Activated CD8-positive, alpha-beta memory T cell treated with anti-CD3 and anti-CD28 coated beads for 1 hour (primary cell): ENCODE data around the gene CTRB1.

Source experiments
- DNase-seq, 2 donors: peaks; one replicate each; pipeline ENCODE4 v3.0.0-alpha.2; 2020; ENCODE audit warnings: low read depth in 1 of 2; ENCODE audit errors: extremely low read depth in 1 of 2

Gene CTRB1

DNA sequence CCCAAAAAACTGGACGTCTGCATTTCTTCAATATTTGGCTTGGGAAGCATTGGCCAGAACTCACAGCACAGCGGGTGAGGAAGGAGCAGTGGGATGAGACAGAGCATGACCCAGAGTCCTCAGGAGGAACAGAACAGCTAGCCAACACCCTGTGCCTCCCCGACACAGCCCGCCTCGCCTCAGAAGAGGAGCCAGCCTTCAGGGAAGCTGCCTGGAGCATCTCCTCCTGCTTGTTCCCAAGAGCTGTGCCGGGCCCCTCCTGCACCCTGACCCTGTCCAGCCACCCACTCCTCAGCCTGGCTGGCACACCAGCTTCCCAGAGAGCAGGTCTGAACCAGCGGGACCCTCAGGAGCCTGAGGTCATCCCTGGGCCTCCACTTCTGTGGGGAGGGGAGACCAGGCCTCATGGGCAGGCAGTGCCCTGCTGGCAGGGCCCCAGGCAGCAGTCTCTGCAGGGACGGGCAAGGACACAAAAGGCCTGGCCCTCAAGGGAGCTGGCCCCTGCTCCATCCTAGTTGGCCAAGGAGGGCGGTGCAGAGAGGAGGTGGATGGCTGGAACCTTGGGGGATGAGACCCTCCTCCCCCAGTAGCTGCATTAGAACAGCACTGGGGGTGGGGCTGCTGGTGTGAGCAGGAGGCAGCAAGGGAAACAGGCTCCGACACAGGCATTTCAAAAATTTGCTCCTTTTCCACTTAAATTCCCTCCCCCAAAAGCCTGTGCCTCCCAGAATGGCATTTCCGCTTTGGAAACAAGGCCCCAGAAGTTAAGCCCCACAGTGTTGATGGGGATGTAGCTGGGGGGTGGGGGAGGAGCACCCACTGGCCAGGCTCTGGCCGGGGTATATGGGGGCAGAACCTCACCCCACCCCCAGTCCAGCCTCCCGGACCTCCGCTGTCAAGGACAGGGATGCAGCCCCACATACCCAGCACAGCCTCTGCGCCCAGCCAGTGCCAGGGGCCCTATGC is 34.4 kb downstream of the CTRB1 start:
- DNase-seq = no peak

DNA sequence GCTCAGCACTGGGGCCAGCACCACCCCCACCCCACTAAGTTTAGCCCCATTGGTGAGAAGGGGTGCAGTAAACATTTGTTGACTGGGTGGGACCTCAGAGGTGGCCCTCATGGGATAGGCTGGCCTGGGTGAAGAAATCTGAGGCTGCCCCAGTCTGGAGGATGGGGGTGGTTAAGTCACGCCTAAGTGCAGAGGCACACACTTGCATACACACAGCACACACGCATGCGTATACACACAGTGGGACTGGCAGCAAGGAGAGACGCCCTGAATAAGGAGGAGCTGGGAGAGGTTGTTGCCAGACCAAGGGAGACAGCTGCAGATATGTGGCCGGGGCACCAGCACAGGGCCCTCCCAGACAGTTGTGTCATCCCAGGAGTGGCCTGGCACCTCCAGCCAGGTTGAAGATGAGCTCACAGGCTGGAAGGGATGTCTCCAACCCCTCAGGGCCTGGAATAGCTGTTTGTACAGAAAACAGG is 35.6 kb downstream of the CTRB1 start:
- DNase-seq = no peak

DNA sequence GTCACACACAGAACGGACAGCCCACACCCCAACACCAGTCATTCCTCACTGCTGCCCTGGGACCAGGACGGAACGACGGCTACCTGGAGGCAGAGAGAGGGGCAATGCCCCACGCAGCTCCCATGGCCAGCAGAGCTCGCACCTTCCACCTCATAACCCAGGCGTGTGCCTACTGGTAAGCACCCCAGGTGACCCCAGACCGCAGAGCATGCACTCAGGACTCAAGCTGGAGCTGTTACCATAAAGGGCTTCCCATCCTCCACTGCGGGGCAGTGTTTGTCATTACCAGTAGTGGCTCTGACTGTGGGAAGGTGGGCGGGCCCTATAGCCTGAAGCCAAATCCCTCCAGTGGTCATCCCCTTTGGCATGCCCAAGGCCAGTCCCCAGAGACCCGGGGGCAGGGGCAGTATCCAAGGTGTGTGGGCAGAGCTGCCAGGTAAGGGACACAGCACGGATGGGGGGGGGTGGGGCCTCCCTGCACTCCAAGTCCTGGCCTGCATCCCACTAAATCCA is 37.3 kb downstream of the CTRB1 start:
- DNase-seq = no peak

DNA sequence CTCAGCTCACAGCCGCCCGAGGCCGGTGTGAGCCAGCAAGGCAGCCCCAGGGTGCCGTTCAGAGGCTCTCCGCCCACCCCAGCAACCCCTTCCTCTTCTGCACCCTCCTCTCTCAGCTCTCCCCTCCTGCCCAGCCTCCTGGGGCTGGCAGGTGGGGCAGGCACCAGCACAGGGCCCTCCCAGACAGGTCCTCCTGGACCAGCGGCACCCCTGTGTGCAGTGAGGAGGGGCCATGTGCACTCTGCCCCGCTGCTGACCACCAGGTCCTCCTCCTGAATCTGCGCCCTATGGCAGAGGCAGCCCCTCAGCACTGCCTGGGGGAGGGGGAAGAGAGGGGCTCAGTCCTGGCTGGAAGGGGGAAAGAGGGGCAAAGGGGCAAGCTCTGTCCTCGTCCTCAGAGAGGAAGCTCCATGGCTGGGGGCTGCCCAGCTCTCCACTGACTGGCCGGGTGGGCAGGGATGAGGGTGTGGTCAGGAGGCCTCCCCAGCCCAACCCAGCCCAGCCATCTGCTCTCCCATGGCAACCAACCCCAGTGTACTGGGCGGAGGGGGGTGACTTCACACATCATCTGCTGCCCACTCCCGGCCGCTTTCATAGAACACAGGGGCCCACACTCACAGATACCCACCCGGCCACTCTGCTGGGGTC is 38.0 kb downstream of the CTRB1 start:
- no peak for DNase-seq

DNA sequence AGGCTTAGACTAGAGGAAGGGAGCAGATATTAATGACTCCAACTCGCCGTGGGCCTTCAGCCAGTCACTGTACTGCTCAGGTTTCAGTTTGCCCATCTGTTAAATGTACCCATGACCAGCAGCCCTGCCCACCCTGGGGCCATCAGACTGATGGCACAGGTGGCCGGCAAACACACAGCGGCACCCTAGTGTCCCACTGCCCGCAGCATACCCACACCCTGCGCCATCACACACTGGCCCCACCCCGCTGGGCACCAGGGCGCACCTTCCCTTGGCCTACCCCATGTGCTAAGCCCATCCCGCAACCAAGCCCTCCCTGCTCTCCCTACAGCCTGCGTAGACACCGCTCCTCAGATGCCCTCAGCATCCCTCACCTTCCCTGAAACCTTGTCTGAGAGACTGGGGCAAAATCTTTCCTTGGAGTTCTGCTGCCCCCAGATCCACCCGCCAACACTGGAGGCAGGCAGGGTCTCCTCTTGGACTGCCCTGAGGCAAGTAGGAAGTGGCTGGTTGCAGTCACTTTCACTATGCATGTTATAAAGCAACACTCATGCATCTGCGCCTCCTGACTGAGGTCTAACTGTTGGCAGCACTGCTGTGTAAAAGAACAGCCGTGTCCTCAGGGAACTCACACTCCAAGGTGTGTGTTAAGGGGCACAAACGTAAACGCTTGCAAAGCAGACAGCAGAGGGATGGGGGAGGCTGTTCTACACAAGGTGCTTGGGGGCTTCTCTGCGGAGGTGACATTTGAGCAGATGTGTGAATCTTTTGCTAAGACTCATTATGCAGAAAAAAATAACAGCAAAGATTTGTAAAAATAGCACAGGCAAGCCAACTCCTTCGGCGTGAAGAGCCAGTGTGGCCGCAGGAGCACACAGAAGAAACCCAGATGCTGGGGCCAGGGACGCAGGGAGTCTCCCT is 39.4 kb downstream of the CTRB1 start:
- no peak for DNase-seq

DNA sequence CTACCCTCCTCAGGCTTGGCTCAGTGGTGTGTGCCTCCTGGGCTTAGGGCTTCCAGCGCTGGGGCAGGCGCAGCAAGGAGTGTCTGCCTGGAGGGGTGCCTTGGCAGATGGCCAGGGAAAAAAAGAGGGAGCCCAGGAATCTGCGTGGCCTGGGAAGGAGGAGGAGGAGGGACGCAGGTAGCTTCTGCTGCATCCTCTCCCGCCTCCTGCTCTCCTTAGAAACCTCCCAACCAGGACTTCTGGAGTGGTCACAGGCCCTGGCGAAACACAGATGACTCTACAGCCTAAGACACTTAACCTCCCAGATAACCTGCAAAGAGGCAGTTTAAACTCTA is 40.0 kb downstream of the CTRB1 start:
- DNase-seq = no peak

DNA sequence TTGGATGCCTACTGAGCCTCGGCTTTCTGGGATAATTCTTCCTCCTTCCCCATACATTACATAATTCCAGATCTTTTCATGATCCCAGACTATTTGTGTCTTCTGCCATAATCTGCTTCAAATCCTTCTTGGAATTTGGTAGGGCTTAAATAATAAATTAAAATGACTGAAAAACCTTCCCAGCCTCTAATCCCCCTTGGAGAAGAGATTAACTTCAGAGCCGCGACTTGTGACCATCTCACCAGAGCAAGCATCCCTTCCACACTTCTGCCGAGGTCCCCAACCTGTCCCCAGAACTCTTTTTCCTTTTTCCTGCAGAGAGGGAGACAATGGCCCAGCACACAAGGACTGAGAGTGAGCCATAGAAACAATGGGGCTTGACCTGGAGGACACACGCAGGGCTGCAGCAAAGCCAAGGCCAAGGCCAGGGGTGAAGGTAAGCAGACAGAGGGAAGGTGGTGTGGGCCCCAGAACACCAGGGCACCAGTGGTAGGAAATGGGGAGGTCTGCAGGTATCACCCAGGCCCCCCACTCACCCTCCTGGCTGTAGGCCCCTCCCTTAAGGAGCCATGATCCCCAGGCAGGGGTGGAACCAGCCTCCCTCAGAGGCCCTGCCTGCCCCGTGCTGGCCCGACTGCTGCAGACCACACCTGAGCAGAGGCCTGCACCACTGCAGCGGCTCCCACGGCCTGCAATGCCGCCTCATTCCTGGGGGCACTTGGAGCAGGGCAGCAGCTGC is 42.2 kb downstream of the CTRB1 start:
- DNase-seq = no peak

DNA sequence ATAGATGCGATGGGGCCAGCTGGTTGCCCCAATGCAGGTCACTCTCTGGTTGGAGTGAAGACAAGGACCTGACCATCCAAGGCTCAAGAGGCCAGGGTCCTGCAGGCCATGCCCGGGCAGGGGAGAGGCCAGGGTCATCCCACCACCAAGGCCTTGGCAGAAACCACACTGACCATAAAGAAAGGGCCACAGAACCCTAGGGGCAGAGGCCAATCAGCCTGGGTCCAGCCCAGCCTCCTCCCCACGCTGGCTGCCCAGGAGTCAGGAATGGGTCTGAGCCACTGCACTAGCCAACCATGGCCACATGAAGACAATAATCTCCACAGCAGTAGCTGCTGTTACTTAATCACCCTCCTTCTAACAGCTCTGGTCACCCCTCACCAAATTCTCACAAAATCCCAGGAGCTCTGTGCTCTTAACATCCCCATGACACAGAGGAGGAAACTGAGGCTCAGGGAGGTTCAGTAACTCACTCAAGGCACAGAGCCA is 42.8 kb downstream of the CTRB1 start:
- DNase-seq = no peak

DNA sequence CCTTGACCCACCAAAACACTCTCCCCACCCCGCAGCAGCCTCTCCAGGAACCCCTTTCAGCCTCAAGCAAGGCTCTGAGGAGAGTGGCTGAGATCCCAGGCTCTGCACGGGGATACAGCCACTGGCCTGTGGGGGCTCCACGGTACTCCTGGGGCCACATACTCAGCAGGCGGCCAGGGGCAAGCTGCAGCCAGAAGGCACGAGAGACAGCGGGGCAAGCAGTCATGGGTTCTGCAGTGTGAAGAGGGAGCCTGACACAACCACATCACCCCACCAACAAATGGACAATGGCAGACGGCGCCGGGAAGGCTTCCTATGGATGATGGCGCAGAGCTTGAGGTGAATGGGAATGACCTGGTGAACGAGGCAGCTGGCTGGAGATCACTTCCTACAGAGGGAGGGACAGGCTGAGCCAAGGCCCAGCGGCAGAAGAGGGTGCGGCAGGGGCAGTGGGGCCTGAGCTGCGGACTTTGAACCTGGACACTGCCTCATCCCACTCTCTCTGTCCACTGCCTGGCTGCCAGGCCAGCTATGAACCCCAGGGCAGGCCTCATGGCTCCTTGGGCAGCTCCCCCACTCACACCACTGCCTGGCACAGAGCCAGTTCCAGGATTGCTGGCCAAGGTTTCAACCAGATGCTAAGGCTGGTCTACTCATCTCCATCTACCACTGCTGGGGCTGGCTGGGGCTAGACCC is 43.5 kb downstream of the CTRB1 start:
- DNase-seq = no peak

DNA sequence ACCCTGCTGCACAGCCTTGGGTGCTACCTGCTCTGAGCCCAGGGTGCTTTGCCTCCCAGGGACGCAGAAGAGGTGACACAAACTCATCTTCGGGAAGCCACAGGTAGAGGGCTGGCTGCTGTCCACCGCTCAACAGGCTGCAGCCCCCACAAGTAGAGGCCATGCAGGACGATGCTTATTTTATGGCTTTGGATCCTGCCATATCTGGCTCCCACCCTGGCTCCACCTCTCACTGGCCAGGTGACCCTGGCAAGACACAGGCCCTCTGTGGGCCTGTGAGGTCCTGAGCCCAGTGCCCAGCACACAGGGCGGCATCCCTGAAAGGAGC is 44.0 kb downstream of the CTRB1 start:
- DNase-seq = no peak

DNA sequence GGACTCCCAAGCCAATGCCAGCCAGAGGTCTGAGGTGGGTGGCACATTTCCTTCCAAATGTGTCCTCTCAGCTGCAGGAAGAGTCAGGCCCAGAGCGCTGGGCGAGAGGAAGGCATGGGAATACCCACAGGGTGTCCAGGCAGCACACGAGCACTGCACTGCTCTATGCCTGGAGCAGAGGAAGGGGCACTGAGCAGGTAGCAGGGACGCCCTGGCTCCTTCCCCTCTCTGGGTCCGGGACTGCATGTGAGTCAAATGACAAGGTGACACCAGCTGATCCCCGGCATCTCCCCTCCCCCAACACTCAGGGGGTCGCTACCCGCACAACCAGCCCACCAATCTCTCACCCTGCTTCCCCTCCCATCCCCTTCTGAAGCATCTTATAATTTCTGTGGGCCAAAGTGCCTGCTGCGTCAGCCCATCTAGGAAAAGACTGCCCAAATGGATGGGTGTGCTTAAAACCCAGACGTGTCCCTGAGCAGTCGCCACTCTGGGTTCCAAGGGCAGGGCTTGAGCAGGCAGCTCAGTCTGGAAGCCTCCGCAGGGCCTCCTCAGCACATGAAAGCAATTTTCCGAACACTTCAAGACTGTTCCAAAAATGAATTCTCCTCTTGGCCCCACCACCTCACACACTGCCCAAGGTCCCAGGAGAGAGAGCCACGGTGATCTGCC is 44.6 kb downstream of the CTRB1 start:
- DNase-seq = no peak

DNA sequence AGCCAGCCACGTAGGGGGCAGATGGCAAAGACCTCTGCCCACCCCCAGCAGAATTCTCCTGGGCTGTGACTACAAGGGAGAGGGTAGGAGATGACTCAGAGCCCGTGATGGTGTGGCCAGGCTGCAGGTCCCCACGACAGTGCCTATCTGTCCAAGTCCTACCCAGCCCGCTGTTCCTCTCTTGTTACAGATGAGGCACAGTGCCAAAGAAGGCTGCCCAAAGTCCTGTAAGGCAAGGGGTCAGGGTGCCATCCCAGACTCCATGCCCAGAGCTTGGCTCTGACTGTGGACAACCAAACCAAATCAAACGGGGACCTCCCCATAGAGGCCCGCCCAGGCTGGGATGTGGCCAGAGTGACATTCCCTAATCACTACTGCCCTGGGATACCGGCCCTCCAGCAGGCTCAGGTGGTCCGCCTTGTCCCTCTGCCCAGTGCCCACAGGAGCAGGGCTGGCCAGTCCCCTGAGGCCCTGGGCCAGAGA is 45.2 kb downstream of the CTRB1 start:
- DNase-seq = no peak

DNA sequence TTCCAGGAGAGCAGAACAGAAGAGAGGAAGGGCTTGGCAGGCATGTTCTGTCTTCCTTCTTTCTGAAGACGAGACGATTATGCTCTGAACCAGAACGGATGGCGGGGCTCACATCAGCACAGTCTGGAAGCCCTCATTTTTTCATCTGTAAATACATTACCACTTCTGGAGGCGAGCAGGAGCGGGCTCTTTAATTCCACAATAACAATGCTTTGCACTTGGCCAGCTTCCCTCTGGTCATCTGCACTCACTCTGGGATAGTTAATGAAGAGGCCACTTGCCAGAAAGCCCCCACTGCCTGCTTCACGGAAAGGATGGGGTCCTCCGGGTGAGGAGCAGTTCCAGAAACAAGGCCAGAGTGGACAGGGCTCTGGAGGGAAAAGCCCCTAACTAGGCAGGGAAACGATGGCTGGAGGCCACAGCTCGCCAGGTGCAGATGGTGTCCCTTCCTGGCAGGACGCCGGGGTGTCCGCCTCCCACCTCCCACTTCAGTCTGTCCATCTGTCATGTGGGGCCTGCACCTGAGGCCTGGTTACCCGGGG is 45.7 kb downstream of the CTRB1 start:
- DNase-seq = no peak

DNA sequence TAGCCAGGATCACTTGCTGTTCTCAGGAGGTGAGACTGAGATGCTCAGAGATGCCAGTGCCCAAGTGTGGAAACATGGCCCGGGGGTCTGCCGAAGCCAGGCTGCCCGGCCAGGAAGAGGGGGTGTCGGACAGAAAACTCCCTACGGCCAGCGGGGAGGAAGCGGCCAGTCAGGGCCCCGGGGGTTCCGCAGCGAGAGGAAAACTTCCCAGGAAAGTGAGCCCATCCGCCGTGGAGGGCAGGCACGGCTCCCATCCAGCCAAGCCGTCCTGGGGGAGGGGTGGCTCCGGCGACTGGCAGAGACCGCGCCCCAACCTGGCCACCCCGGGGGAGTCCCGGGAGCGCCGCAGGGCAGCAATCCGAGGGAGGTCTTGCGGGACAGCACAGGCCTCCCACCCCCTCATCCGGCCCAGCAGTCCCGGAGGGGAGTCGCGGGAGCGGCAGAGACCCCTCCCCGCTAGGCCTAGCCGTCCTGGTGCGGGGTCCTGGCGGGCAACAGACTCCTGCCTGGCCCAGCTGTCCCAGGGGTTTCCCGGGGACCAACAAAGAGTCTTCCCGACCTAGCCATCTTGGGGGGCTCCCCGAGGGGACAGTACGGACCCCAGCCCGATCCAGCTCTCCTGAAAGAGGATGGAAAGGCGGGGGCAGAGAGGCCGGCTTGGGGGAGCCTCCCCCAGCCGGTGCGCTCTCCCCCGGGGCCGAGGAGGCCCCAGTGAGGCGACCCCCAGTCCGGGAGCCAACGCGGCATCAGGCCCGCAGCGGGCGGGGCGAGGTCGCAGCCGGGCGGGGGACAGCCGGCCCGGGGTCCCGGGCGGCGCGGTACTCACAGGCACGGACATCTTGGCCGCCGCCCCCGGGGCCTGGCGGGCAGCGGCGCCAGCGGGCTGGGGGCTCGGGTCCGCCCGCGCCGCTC is 46.5 kb downstream of the CTRB1 start:
- no peak for DNase-seq

DNA sequence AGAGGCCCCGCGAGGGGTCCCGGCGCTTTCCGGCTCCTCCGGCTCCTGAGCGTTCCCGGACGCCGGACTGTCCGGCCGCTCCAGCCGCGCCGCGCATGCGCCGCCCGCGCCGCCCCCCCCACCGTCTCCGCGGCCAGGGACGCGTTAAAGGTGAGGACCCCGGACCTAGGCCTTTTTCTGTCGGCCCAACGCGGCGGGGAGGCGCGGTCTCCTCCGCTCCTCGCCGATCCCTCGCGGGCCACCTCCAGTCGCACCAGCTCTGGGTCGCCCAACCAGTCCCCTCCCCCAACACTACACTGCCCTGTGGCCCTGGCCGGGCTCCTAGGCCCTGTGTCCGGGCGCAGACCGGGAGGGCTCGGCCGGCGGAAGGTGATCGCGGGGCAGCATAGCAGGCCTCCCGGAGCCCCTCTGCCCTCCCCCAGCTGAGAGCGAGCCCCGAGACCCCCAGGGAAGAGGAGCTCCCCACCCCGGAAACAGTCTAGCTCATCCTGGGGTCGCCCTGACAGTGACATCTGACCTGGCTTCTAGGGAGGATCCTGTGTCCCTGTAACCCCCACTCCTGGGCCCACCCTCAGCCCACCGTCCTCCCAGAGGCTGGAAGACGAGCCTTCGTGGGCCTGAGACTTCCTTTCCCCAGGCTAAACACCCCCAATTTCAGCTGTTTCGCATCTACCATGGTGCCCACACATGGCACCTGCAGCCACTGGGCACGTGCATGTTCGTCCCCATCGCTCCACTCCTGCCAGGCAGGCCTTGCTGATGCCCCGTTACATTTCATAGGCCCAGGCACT is 47.3 kb downstream of the CTRB1 start:
- DNase-seq = no peak

DNA sequence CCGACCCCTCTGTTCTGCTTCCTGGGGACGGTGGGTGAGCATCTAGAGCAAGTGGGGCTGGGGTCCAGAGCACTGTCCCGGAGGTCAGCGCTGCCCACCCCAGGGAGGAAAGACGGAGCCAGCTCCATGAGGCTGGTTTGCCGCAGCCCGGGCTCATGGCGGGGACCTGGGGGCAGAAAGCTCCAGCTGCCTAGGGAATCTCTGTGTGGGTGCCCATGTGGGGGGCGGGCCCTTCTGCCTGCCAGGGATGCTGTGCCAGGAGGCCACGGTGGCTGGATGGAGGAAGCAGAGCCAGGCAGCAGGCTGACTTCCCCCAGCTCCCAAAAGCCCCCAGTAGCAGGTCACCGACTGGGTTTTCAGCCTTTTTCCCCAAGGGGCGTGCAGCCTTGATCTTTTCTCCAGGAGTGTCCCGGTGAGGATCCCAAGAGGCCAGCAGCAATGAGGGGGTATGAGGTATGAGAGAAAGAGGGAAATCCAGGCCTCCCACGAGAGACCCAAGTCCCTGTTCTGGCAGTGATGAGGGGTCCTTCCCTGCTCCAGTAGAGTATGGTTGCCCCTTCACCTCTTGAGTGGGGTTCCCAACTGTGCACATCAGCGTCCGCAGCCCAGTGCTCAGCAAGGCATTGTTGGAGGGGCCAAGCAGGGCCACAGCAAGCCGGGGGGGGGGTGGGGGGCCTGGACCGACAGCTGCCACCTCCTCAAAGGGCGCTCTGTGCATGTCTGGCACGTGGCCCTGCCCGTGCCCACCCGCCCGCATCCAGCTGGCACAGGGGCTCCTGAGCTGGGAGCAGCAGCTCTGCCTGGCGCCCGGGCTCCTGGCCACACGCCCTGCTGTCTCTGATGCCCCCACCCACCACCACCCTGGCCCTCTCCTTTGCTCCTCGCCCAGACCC is 48.2 kb downstream of the CTRB1 start:
- DNase-seq = no peak
